GM19397 (cell line): ENCODE measurements around the gene SAG.

Experiments
- ATAC-seq: cut with Tn5 transposase; IDR thresholded peaks from one replicate; pipeline ENCODE4 v1.9.1; 2021; ENCODE audit warnings: mild to moderate bottlenecking, moderate library complexity; ENCODE audit not compliant: unreplicated experiment

SAG gene

DNA sequence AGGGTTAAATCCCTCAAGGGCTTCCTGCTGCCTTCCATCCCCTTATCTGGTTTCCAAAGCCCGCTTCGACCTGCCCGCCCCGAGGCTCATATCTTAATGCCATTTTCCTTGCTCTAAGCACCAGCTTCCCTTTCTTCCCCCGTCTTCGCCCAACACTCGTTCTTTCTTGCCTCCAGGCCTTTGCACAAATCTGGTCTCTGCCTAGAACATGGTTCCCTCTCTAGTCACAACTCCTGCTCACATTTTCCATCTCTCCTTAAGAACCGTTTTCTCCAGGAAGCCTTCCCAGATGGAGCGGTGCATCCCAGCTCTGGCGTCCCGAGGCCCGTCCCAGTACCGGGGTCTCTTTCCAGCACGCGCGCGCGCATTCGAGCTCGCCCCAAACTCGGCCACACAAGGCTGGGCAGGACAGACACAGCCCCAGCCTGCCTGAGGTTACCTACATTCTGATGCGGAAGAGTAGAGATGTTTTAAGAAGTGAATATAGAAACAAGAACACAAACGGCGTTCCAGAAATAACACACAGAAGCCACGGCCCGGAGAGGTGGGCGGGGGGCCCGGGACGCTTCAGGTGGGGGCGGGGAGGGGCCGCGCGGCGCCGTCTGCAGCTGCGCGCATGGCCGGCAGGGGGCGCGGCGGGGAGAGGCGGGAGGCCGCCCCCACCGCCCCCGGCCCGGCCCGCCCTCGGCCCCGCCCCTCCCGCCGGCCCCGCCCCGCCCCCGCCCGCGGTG is 46.3 kb downstream of the SAG start, which contains the start of gene DGKD:
DGKD (plus strand) TSS at position 726 of the 731 bp plus-strand sequence. CDS start 25 bp downstream, outside the sequence.
- peak; percentile 48 for ATAC-seq

DNA sequence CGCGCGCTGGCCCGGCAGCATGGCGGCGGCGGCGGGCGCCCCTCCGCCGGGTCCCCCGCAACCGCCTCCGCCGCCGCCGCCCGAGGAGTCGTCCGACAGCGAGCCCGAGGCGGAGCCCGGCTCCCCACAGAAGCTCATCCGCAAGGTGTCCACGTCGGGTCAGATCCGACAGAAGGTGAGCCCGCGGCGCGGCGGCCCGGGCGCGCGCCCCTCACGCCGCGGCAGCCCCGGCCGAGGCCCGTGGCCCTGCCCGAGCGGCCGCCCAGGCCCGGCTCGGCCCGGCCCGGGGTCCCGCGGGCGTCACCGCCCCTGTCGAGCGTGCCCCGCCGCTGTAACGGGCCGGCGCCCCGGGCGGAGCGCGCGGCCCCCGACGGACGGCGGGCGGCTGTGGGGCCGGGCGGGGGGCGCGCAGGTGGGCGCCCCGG is 46.9 kb downstream of the SAG start:
- peak; percentile 25 for ATAC-seq

GRCh38 chr2:233354971-233355574 is 47.5 kb downstream of the SAG start:
- ATAC-seq = peak; percentile 2

- ATAC-seq = no peak
These were observed 48.3 kb downstream of the SAG start for GRCh38 chr2:233355916-233356315.

- no peak for ATAC-seq
These were observed 49.1 kb downstream of the SAG start for GRCh38 chr2:233356546-233357308.

- no peak for ATAC-seq
These were observed 50.7 kb downstream of the SAG start for GRCh38 chr2:233358335-233358734.

GRCh38 chr2:233358947-233359346 is 51.3 kb downstream of the SAG start:
- no peak for ATAC-seq

DNA sequence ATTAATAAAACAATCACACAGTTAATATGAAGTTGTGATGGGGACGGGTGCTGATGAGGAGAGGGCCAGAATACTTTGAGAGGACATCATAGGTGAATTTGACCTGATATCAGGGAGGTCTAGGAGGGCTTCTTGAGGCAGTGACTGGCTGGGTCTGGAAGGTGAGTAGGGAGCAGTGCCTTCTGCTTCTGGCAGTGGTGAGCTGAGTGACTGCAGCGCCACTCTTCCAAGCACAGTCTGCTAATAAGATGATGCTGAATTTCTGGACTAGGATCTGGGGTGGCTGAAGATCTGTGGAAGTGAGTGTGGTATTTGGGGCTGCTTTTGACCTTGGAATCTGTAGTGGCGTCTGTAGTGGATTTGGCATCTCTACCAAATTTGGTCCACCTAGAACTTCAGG is 52.2 kb downstream of the SAG start:
- no peak for ATAC-seq

DNA sequence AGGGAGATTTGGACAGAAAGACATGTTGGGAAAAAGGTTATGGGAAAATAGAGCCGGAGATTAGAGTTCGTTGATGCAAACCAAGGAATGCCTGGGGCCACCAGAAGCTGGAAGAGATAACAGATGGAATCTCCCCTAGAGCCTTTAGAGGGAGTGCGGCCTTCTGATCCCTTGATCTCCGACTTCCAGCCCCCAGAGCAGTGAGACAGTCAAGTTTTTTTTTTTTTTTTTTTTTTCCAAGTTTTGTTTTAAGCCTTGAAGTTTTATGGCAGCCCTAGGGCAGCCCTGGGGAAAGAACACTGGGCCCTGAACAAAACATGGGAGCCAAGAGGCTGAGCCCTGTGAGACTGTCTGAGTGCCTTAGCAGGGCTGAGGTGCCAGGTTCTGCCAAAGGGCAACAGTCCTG is 53.2 kb downstream of the SAG start:
- ATAC-seq = no peak

DNA sequence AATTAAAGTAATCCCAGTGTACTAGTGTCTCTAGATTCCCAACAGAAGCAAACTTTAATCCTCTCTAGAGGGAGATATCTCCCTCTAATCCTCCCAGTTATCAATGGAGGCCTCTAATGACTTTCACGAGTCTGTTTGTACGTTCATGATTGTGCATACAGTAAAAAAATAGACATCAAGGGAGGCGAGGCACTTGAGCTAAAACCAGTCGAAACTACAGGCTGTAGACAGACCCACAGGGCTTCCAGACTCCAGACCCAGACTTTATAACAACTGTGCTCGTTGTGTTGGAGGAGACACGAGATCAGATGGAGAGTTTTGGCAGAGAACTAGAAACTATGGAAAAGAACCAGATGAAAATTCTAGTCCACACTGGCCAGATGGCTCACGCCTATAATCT is 53.7 kb downstream of the SAG start:
- no peak for ATAC-seq

- no peak for ATAC-seq
These were observed 55.1 kb downstream of the SAG start for GRCh38 chr2:233362742-233363141.

DNA sequence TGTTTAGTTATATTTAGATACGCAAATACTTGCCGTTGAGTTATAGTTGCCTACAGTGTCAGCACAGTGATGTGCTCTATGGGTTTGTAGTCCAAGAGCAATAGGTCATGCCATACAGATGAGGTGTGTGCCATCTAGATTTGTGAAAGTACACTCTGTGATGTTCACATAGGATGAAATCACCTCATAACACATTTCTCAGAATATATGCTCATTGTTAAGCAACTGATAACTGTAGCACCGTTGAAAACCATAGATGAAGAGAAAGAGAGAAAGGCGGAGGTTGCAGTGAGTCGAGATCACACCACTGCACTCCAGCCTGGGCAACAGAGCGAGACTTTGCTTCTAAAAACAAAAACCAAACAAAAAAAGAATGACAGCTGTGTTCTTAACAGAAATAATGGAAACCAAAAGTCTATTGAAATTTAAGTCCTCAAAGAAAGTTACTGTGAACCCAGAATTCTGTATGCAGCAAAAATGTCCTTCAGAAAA is 56.2 kb downstream of the SAG start:
- peak; percentile 64 for ATAC-seq

DNA sequence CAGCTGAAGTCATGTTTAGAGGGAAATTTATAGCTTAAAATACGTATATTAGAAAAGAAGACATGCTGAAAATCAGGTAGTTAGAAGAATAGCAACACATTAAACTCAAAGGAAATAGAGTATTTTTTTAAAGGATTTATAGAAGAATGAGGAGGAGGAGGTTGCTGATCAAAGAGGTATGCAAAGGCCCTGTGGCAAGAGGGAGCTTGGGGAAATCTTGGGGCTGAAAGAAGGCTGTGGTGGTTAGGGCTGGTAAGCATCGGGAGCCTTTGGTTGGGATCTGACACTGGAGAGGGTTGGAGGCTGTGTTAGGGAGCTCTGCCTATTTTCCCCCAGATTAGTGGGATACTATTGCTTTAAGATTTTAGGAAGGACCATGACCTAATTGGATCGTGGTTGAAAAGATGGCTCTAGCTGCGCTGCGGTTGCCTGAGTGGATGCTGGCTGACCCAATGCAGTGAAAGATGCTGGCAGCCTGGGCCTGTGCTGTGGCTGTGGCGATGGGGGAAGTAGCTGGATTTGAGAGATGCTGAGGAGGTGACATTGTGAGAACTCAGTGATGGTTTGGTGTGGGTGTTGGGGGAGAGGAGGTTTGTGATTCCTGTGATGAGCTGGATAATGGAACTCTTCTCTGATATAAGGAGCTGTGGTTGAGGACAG is 58.4 kb downstream of the SAG start:
- no peak for ATAC-seq

DNA sequence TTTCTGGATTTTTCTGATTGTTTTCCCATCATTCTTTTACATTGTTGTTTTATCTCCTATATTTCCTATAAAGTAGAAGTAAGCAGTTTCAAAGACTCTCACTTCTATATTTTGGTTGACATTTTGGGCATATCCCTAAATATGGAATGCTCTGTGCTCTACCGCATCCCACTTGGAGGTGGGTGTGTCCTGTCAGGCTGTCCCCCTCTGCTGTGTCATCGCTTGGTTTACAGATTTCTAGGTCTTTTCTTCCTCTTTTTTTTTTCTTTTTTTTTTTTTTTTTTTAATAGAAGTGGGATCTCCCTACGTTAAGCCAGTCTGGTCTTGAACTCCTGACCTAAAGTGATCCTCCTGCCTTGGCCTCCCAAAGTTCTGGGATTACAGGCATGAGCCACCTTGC is 60.0 kb downstream of the SAG start:
- ATAC-seq = no peak

DNA sequence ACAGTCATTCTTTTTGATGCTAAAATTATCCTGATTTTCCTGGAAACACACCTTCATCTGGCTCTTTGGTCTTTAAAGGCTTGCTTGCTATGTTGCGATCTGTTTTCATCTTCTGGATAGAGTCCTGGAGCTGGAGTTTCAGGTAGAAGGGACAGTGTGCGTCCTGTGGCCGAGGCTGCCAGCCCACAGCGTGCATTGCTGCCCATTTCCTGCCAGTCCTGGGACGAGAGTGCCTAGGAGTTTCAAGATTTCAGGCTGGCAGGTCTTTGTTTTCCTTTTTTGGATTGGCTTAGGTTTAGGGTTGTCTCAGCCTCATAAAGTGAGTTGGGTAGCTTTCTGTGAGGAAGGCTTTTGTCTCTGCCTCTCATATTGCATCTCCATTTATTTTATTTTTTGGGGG is 61.1 kb downstream of the SAG start:
- no peak for ATAC-seq

- no peak for ATAC-seq
These were observed 61.8 kb downstream of the SAG start for GRCh38 chr2:233369462-233369861.

DNA sequence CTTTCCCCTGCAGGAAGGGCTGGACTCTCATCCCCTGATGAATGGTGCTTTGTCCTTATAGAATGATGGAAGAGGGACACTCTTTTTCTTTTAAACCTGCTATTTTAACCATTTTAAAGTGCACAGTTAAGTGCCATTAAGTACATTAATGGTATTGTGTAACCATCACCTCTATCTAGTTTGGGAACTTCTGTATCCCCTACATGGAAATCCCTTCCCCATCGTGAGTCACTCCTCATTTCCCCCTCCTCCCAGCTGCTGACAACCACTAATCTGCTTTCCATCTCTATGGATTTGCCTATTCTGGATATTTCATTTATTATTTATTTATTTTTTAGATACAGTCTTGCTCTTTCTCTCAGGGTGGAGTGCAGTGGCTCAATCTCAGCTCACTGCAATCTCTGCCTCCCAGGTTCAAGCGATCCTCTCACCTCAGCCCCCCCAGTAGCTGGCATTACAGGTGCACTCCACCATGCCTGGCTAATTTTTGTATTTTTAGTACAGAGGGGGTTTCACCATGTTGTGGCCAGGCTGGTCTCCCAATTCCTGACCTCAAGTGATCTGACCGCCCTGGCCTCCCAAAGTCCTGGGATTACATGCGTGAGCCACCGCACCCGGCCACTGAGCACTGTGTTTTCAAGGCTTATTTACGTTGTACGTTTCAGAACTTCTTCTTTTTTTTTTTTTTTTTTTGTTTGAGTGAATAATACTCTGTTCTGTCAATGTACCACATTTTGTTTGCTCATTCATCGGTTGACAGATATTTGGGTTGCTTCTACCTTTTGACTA is 62.5 kb downstream of the SAG start:
- ATAC-seq = no peak

DNA sequence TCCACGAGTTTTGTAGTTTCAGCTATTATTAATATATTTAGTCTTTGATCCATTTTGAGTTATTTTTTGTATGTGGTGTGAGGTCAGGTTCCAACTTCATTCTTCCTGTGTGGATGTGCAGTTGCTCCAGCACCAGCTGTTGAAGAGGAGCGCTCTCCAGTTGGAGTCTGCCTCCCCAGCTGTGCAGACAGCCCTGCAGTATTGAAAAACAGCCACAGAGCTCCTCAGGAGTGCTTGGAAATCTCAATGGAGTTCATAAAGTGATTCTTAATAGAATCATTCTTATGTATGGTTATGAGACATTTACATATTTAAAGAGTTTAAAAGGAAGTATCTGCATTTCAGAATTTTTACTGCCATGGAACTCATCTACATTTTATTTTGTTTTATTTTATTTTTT is 64.0 kb downstream of the SAG start:
- ATAC-seq = no peak

- no peak for ATAC-seq
These were observed 65.2 kb downstream of the SAG start for GRCh38 chr2:233372855-233373254.

- ATAC-seq = no peak
These were observed 65.7 kb downstream of the SAG start for GRCh38 chr2:233373316-233373715.
